HepG2 (cell line): ENCODE results near the gene STAT4. TPM values are rescaled to one million over a fixed set of nuclear protein-coding genes. Genes with fewer than 3 reads are reported as not detected.

Experiments used
- ATAC-seq: fragments of 200-7000 bp; cut with Tn5 transposase; 3 replicates; pipeline ENCODE4 v1.9.1; 2020; ENCODE audit warnings: mild to moderate bottlenecking, moderate library complexity
- BruUV-seq: library from RNA; stranded (reverse); fragments of 400-500 nt; replicated peaks from 2 replicates; lab custom pipeline; 2021; lab: Mats Ljungman, UMichigan
- CTCF ChIA-PET: fragments of 300-600 bp; formaldehyde crosslinking; extraction: SDS; loops from one replicate; lab custom pipeline; 2021; ENCODE audit warnings: low total read pairs, inconsistent platforms, low intra/inter-chr PET ratio; lab: Yijun Ruan, JAX
- POLR2A ChIA-PET: fragments of 350-600 bp; sonication (Branson Sonifier 250); formaldehyde crosslinking; loops from one replicate; lab custom pipeline; 2020; ENCODE audit warnings: antibody characterized with exemption, inconsistent platforms; lab: Yijun Ruan, JAX
- DNase-seq: peaks from one replicate; pipeline ENCODE4 v3.0.0-alpha.2; 2015; ENCODE audit warnings: low spot score
- FAIRE-seq: peaks from 3 replicates; lab custom pipeline; 2011; peaks lifted over from hg19 to GRCh38; lab: Jason Lieb, UNC
- H2AFZ ChIP-seq: one replicate; pipeline ENCODE4 v1.6.1; 2011; ENCODE audit warnings: low read length, inconsistent platforms
- H3K27ac ChIP-seq: fragments of 300-600 bp; 3 replicates; pipeline ENCODE4 v1.8.0; 2011; ENCODE audit warnings: mixed run types, mild to moderate bottlenecking, mixed read lengths, low read length, inconsistent platforms; ENCODE audit not compliant: insufficient read depth; ENCODE audit errors: extremely low read length
- H3K27me3 ChIP-seq, 2 experiments: fragments of 200-600 bp in 1 of 2; 2 replicates in 1 of 2; 3 replicates in 1 of 2; pipeline versions ENCODE4 v1.6.0 to v1.8.0; 2011; ENCODE audit warnings: low read length in 2 of 2, mild to moderate bottlenecking in 2 of 2, moderate library complexity in 2 of 2, inconsistent platforms in 1 of 2; ENCODE audit not compliant: insufficient read depth in 2 of 2, control insufficient read depth in 1 of 2
- H3K36me3 ChIP-seq, 2 experiments: fragments of 200-600 bp in 1 of 2; replicated peaks in 1 of 2; 2 replicates in 1 of 2; 3 replicates in 1 of 2; pipeline versions ENCODE4 v1.5.1 to v1.8.0; 2011; ENCODE audit warnings: low read length in 2 of 2, inconsistent platforms in 1 of 2; ENCODE audit not compliant: insufficient read depth in 2 of 2, control insufficient read depth in 1 of 2
- H3K4me1 ChIP-seq: 2 replicates; pipeline ENCODE4 v1.5.1; 2012; ENCODE audit warnings: low read length, inconsistent platforms; ENCODE audit not compliant: insufficient read depth
- H3K4me2 ChIP-seq: 2 replicates; pipeline ENCODE4 v1.6.0; 2011; ENCODE audit warnings: low read depth, low read length, inconsistent platforms
- H3K4me3 ChIP-seq, 3 experiments: fragments of 200-600 bp in 1 of 3; sonication (generic), shearing (Covaris generic) in 1 of 3; replicated peaks in 1 of 3; 2 replicates each; pipeline ENCODE4 v1.5.1; 2011 to 2016; ENCODE audit warnings: low read length in 3 of 3, inconsistent platforms in 2 of 3, low read depth in 2 of 3, mild to moderate bottlenecking in 2 of 3, control low read depth in 1 of 3, mixed read lengths in 1 of 3; ENCODE audit not compliant: insufficient read depth in 1 of 3
- H3K79me2 ChIP-seq: one replicate; pipeline ENCODE4 v1.6.1; 2011; ENCODE audit warnings: low read length, inconsistent platforms; ENCODE audit not compliant: insufficient read depth
- H3K9ac ChIP-seq: 2 replicates; pipeline ENCODE4 v1.6.0; 2011; ENCODE audit warnings: mild to moderate bottlenecking, low read depth, low read length, inconsistent platforms; ENCODE audit not compliant: insufficient read depth
- H3K9me3 ChIP-seq: 2 replicates; pipeline ENCODE4 v1.5.1; 2012; ENCODE audit warnings: mild to moderate bottlenecking, low read length
- H4K20me1 ChIP-seq: 2 replicates; pipeline ENCODE4 v1.6.0; 2011; ENCODE audit warnings: inconsistent platforms, mild to moderate bottlenecking, low read length, moderate library complexity; ENCODE audit not compliant: insufficient read depth
- HMG20B ChIP-seq: conservative IDR thresholded peaks from 2 replicates; pipeline ENCODE4 v1.6.1; 2016; ENCODE audit warnings: missing genetic modification reagents, missing compliant biosample characterization
- RERE ChIP-seq: IDR thresholded peaks from 2 replicates; pipeline ENCODE4 v1.6.1; 2016; ENCODE audit warnings: low read depth, missing genetic modification reagents, missing compliant biosample characterization
- U2AF2 ChIP-seq: fragments of 200-400 bp; formaldehyde crosslinking; IDR thresholded peaks from 2 replicates; pipeline ENCODE4 v1.6.1; 2017; ENCODE audit warnings: low read depth, mild to moderate bottlenecking, low read length
- ZFP91 ChIP-seq: sonication (generic); formaldehyde crosslinking; IDR thresholded peaks from 2 replicates; pipeline ENCODE4 v1.9.0; 2022; ENCODE audit warnings: missing genetic modification reagents, mild to moderate bottlenecking, borderline replicate concordance
- ZNF292 ChIP-seq: sonication (generic); formaldehyde crosslinking; IDR thresholded peaks from 2 replicates; pipeline ENCODE4 v1.8.1; 2022; ENCODE audit warnings: mild to moderate bottlenecking, low read depth, missing genetic modification reagents, borderline replicate concordance
- WGBS: methylation state at CpG from one replicate; pipeline ENCODE4 v1.1.6; 2017; ENCODE audit warnings: low lambda C conversion rate; 5-methylcytosine and 5-hydroxymethylcytosine counted together
- in situ Hi-C: cut with HindIII; loops from 2 replicates; pipeline ENCODE4 v1.10.0; 2017; ENCODE audit warnings: low pct_unique_long_range_greater_than_20kb; ENCODE audit not compliant: extremely low pct_ligation_motif_present
- intact Hi-C: fragments of 100-400 bp; cut with micrococcal nuclease; formaldehyde crosslinking; loops from one replicate; pipeline ENCODE4 v1.10.0; 2022; ENCODE audit not compliant: unreplicated experiment
- polyA plus RNA-seq, 8 experiments: library from polyadenylated mRNA; depleted of rRNA in 3 of 8; stranded (reverse) in 7 of 8; unstranded in 1 of 8; fragments of >200 nt; fragmentation: Illumina TruSeq in 4 of 8; extraction: Trizol in 4 of 8; gene quantifications; 2 replicates each; pipeline versions ENCODE4 v1.2.1 to v1.2.3, GENCODE V29; 2011 to 2016; ENCODE audit warnings: low read depth in 4 of 8, missing spikeins in 1 of 8, mixed read lengths in 1 of 8; ENCODE audit not compliant: insufficient read depth in 1 of 8
- total RNA-seq, 5 experiments: library from RNA; depleted of rRNA; stranded (reverse); fragments of >200 nt; fragmentation: Illumina TruSeq; extraction: Trizol; gene quantifications; 2 replicates each; pipeline ENCODE4 v1.2.3, GENCODE V29; 2016; ENCODE audit warnings: low read depth in 1 of 5

STAT4 gene
- total and polyA plus RNA-seq, 2 of the 13 experiments (the other 11 are each of a cell fraction or from before 2014, with no cell fraction given) = 0.37 TPM; not detected in 1

GRCh38 chr2:191183081-191183480 is 32.3 kb upstream of the STAT4 start:
- no peaks in the 10 kb centered on the region for H3K27me3 ChIP-seq
- in situ Hi-C loops = no loop called here
- H2AFZ ChIP-seq = no peak overlapping the region
- H3K27ac ChIP-seq = no peak overlapping the region
- POLR2A ChIA-PET = no interaction called here
- BruUV-seq = no TSS peak
- no peaks in the 10 kb centered on the region for H3K9me3 ChIP-seq
- TF ChIP-seq ZFP91 (CRISPR knock-in tag) (no peak), HMG20B (CRISPR knock-in tag) (no peak), ZNF292 (CRISPR knock-in tag) (no peak), RERE (CRISPR knock-in tag) (no peak), U2AF2 (no peak)
- TF ChIP-seq, all 625 proteins: peak for 0
- FAIRE-seq = no peak
- WGBS = 3% methylated on average over 2 of the region's 2 CpGs
- no peaks in the 10 kb centered on the region for H3K4me1 ChIP-seq
- no peaks in the 10 kb centered on the region for H3K79me2 ChIP-seq
- no peak for DNase-seq
- H4K20me1 ChIP-seq = no peaks in the 10 kb centered on the region
- H3K9ac ChIP-seq = no peak overlapping the region
- intact Hi-C loops = no loop called here
- no peaks in the 10 kb centered on the region for H3K36me3 ChIP-seq
- CTCF ChIA-PET = no interaction called here
- no peak overlapping the region for H3K4me3 ChIP-seq
- no peak overlapping the region for H3K4me2 ChIP-seq
- peak; percentile 44; the same call in 2 of the 3 replicates for ATAC-seq
